Measurements from ENCODE around the gene CHST9. TPM values are rescaled to one million over a fixed set of nuclear protein-coding genes. Genes with fewer than 3 reads are reported as not detected.

Gene CHST9
- total RNA-seq, 1 experiment from 2014 or later: 3.5 TPM

- Histone ChIP-seq H4K20me1 (ENCODE audit: control insufficient read depth, insufficient read depth, insufficient read length) (no peaks in the 10 kb centered on the region), H3K56ac (ENCODE audit: insufficient read length, low read depth, low read length) (no peak overlapping the region), H3K14ac (ENCODE audit: insufficient read depth, low read length) (no peak overlapping the region), H3K79me1 (ENCODE audit: insufficient read depth, low read depth, low read length, poor library complexity, severe bottlenecking) (no peaks in the 10 kb centered on the region), H3K9me3 (ENCODE audit: control insufficient read depth, low read depth, low read length) (no peaks in the 10 kb centered on the region), H3K4ac (ENCODE audit: low read depth, low read length) (no peak overlapping the region), H3K9ac (ENCODE audit: extremely low read depth, insufficient read length, low read length) (no peak overlapping the region), H3K4me2 (ENCODE audit: insufficient read depth, insufficient read length, low read length) (no peak overlapping the region), H2BK15ac (ENCODE audit: low read depth, low read length) (no peak overlapping the region), H4K8ac (replicated peaks; ENCODE audit: insufficient read length, low read depth, low read length) (no peak overlapping the region), H3T11ph (ENCODE audit: low read length) (no peak overlapping the region), H2BK12ac (ENCODE audit: insufficient read length, low read depth, low read length) (no peak overlapping the region), H3K27me3 (ENCODE audit: insufficient read depth, low read length) (no peaks in the 10 kb centered on the region), H4K5ac (ENCODE audit: insufficient read length, low read depth, low read length) (no peak overlapping the region), H3K18ac (ENCODE audit: insufficient read length, low read depth, low read length) (no peak overlapping the region), H3K23me2 (ENCODE audit: insufficient read length, low read depth, low read length, poor library complexity, severe bottlenecking) (no peaks in the 10 kb centered on the region), H2AFZ (ENCODE audit: low read length) (no peak overlapping the region), H2AK5ac (ENCODE audit: insufficient read length, low read length) (no peak overlapping the region), H4K91ac (ENCODE audit: insufficient read length, low read depth, low read length) (no peak overlapping the region), H2BK5ac (ENCODE audit: insufficient read length, low read length) (no peak overlapping the region), H3K27ac (ENCODE audit: insufficient read length, low read depth, low read length) (no peak overlapping the region), H2BK20ac (ENCODE audit: low read depth, low read length, poor library complexity, severe bottlenecking) (no peak overlapping the region), H3K23ac (ENCODE audit: insufficient read length, low read depth, low read length) (no peak overlapping the region), H2BK120ac (ENCODE audit: low read depth, low read length, poor library complexity, severe bottlenecking) (no peak overlapping the region), H3K79me2 (ENCODE audit: insufficient read depth, low read length) (no peaks in the 10 kb centered on the region), H3K4me1 (ENCODE audit: insufficient read depth, low read length) (no peaks in the 10 kb centered on the region; the same call in 1 of the 2 replicates)
- no peak overlapping the region for H3K27ac Mint-ChIP-seq
- TF ChIP-seq CTCF (conservative IDR thresholded peaks at IDR 0.05): no peak
- no CpG with 5 or more reads among the region's 3 CpGs for WGBS (ENCODE audit: extremely low coverage, insufficient read length, low lambda C conversion rate)
- H3K36me3 Mint-ChIP-seq (ENCODE audit: insufficient read depth in 1 of 3, low read depth in 3 of 3): no peaks in the 10 kb centered on the region; a peak in 1 of 7 replicates
- H3K27me3 Mint-ChIP-seq (ENCODE audit: low read depth): no peaks in the 10 kb centered on the region
- peaks cover 5 to 8% of the 10 kb centered on the region in 2 experiments for H3K4me1 Mint-ChIP-seq
- H3K9me3 Mint-ChIP-seq: no peaks in the 10 kb centered on the region
- no peak for DNase-seq
- H3K4me3 Mint-ChIP-seq: no peak overlapping the region
These were observed 219.9 kb downstream of the CHST9 start for GRCh38 chr18:26965206-26965605.

Data from H9 (cell line).